HG03457 (cell line): ENCODE data around the gene PROSER3.
"Not testable (repeated sequence)": the region's sequence is repeated elsewhere in the genome, so short reads cannot be mapped to it uniquely, and the experiment has no call there.

Source experiments
- ATAC-seq: cut with Tn5 transposase; IDR thresholded peaks from one replicate; pipeline ENCODE4 v1.9.1; 2021; ENCODE audit warnings: moderate number of reproducible peaks; ENCODE audit not compliant: unreplicated experiment

Gene PROSER3

GRCh38 chr19:35789978-35790944 is 32.3 kb downstream of the PROSER3 start:
- ATAC-seq: no peak

GRCh38 chr19:35790981-35791813 is 33.2 kb downstream of the PROSER3 start:
- ATAC-seq: no peak

- no peak for ATAC-seq
Observed at GRCh38 chr19:35791814-35792279, 33.9 kb downstream of the PROSER3 start.

GRCh38 chr19:35792312-35792711 is 34.3 kb downstream of the PROSER3 start:
- no peak for ATAC-seq

GRCh38 chr19:35792888-35793287 is 34.9 kb downstream of the PROSER3 start:
- no peak for ATAC-seq

GRCh38 chr19:35793381-35794165 is 35.6 kb downstream of the PROSER3 start:
- ATAC-seq: no peak

- not testable (repeated sequence) for ATAC-seq
Observed at GRCh38 chr19:35795564-35795963, 37.6 kb downstream of the PROSER3 start.

GRCh38 chr19:35796645-35797542 is 38.9 kb downstream of the PROSER3 start:
- ATAC-seq: no peak

- no peak for ATAC-seq
Observed at GRCh38 chr19:35797663-35798062, 39.7 kb downstream of the PROSER3 start.

GRCh38 chr19:35801828-35802227 is 43.9 kb downstream of the PROSER3 start:
- ATAC-seq: no peak

- no peak for ATAC-seq
Observed at GRCh38 chr19:35805526-35806102, 47.6 kb downstream of the PROSER3 start.

- ATAC-seq: no peak
Observed at GRCh38 chr19:35806597-35806996, 48.6 kb downstream of the PROSER3 start.

- ATAC-seq: no peak
Observed at GRCh38 chr19:35807633-35808032, 49.7 kb downstream of the PROSER3 start.

GRCh38 chr19:35811317-35812219 is 53.6 kb downstream of the PROSER3 start:
- ATAC-seq: no peak

GRCh38 chr19:35812220-35813042 is 54.5 kb downstream of the PROSER3 start, which contains the start of gene PRODH2:
Gene PRODH2 (minus strand): TSS chr19:35812845. CDS start chr19:35812805, 40 bp downstream.
- no peak for ATAC-seq

- ATAC-seq: no peak
Observed at GRCh38 chr19:35813043-35813890, 55.3 kb downstream of the PROSER3 start.
